K562 (cell line): Measurements from ENCODE around the gene TRAPPC12.

ENCODE experiments used
- CSDE1 ChIP-seq, 2 experiments: fragments of 450-650 bp; IDR thresholded peaks; 2 replicates each; pipeline ENCODE4 v1.6.1; 2016; ENCODE audit warnings: mild to moderate bottlenecking in 1 of 2
- ESRRB ChIP-seq: fragments of 250-450 bp; sonication (Bioruptor Pico); IDR thresholded peaks from 2 replicates; pipeline ENCODE4 v1.5.0; 2020; ENCODE audit warnings: mild to moderate bottlenecking, moderate library complexity, borderline replicate concordance
- NCOA1 ChIP-seq: fragments of 450-650 bp; IDR thresholded peaks from 2 replicates; pipeline ENCODE4 v1.6.1; 2016; ENCODE audit warnings: low read depth
- PRPF4 ChIP-seq: fragments of 200-400 bp; formaldehyde crosslinking; IDR thresholded peaks from one replicate; pipeline ENCODE4 v1.6.1; 2017; ENCODE audit warnings: low read length, low read depth, mild to moderate bottlenecking; ENCODE audit not compliant: insufficient read depth, poor library complexity, severe bottlenecking
- RNF219 ChIP-seq: fragments of 250-450 bp; sonication (Bioruptor Pico); IDR thresholded peaks from 2 replicates; pipeline ENCODE4 v1.5.0; 2022; ENCODE audit warnings: mild to moderate bottlenecking
- TAF7 ChIP-seq: fragments of 450-650 bp; IDR thresholded peaks from 2 replicates; pipeline ENCODE4 v1.6.1; 2016; ENCODE audit warnings: missing genetic modification characterization, missing compliant biosample characterization
- TBL1XR1 ChIP-seq, 2 experiments: IDR thresholded peaks; 2 replicates each; pipeline ENCODE4 v1.6.1; 2012; ENCODE audit warnings: improper control_type of control experiment in 2 of 2, low read length in 2 of 2, mild to moderate bottlenecking in 1 of 2
- TEAD1 ChIP-seq, 2 experiments: fragments of 450-650 bp in 1 of 2; sonication (generic) in 1 of 2; formaldehyde crosslinking; IDR thresholded peaks; 2 replicates each; pipeline versions ENCODE4 v1.4.0 to v1.8.0; 2020 to 2022; ENCODE audit warnings: mild to moderate bottlenecking in 2 of 2, missing genetic modification reagents in 1 of 2
- USF1 ChIP-seq: sonication (generic); formaldehyde crosslinking; IDR thresholded peaks from 2 replicates; pipeline ENCODE4 v1.9.0; 2022; ENCODE audit warnings: mild to moderate bottlenecking, missing genetic modification reagents
- ZZZ3 ChIP-seq: fragments of 450-650 bp; IDR thresholded peaks from 2 replicates; pipeline ENCODE4 v1.6.1; 2016; ENCODE audit warnings: antibody characterized with exemption, mild to moderate bottlenecking, moderate library complexity
- TF ChIP-seq, protein P1 (sequence below): fragments of 450-650 bp; IDR thresholded peaks from 2 replicates; pipeline ENCODE4 v1.7.1; 2018; ENCODE audit warnings: mild to moderate bottlenecking, low read depth; ENCODE audit not compliant: partially characterized antibody

- TF ChIP-seq CSDE1 (IDR thresholded peaks at IDR 0.05) = no peak
- no peak for TF ChIP-seq NCOA1
- TF ChIP-seq ESRRB (CRISPR knock-in tag) = no peak
- no peak for TF ChIP-seq ZZZ3
- TF ChIP-seq TBL1XR1 (IDR thresholded peaks at IDR 0.05; ENCODE audit: low read length in 2 of 2) = no peak
- TF ChIP-seq RNF219 (CRISPR knock-in tag) = no peak
- TF ChIP-seq TAF7 (tag) = no peak
- no peak for TF ChIP-seq TEAD1 (CRISPR knock-in tag; IDR thresholded peaks at IDR 0.05)
- no peak for TF ChIP-seq PRPF4
- TF ChIP-seq, protein P1, sequence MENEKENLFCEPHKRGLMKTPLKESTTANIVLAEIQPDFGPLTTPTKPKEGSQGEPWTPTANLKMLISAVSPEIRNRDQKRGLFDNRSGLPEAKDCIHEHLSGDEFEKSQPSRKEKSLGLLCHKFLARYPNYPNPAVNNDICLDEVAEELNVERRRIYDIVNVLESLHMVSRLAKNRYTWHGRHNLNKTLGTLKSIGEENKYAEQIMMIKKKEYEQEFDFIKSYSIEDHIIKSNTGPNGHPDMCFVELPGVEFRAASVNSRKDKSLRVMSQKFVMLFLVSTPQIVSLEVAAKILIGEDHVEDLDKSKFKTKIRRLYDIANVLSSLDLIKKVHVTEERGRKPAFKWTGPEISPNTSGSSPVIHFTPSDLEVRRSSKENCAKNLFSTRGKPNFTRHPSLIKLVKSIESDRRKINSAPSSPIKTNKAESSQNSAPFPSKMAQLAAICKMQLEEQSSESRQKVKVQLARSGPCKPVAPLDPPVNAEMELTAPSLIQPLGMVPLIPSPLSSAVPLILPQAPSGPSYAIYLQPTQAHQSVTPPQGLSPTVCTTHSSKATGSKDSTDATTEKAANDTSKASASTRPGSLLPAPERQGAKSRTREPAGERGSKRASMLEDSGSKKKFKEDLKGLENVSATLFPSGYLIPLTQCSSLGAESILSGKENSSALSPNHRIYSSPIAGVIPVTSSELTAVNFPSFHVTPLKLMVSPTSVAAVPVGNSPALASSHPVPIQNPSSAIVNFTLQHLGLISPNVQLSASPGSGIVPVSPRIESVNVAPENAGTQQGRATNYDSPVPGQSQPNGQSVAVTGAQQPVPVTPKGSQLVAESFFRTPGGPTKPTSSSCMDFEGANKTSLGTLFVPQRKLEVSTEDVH = no peak
- no peak for TF ChIP-seq USF1
These were observed 105.7 kb downstream of the TRAPPC12 start for GRCh38 chr2:3485166-3485565.
